Measurements from ENCODE around the gene FILIP1L.
A peak's percentile ranks its signal among the peaks of the same experiment; 100 is the strongest.

GRCh38 chr3:99789011-99789721 is 325.1 kb downstream of the FILIP1L start:
- no peak for TF ChIP-seq MAX (IDR thresholded peaks at IDR 0.05)
- TF ChIP-seq FOXM1 (IDR thresholded peaks at IDR 0.05; ENCODE audit: borderline replicate concordance, low read depth), result no peak
- TF ChIP-seq REST (IDR thresholded peaks at IDR 0.05; ENCODE audit: low read depth), result no peak
- no peak for TF ChIP-seq YY1 (IDR thresholded peaks at IDR 0.05; ENCODE audit: low read depth)
- TF ChIP-seq TAF1 (IDR thresholded peaks at IDR 0.05; ENCODE audit: low read depth), result no peak
- no peak for TF ChIP-seq EP300 (IDR thresholded peaks at IDR 0.05; ENCODE audit: borderline replicate concordance)
- TF ChIP-seq RAD21 (IDR thresholded peaks at IDR 0.05; ENCODE audit: low read depth), result peak; percentile 75
- TF ChIP-seq TEAD4 (IDR thresholded peaks at IDR 0.05), result no peak
- TF ChIP-seq TCF12 (IDR thresholded peaks at IDR 0.05; ENCODE audit: low read depth), result no peak
